Fibroblast of pulmonary artery (primary cell): ENCODE data around the gene TNIK.

Experiments
- DNase-seq: peaks from one replicate; pipeline ENCODE4 v3.0.0-alpha.2; 2010; ENCODE audit warnings: low read depth
- H3K4me3 ChIP-seq: replicated peaks from 2 replicates; pipeline ENCODE4 v1.5.1; 2011; ENCODE audit warnings: low read depth, mild to moderate bottlenecking, control low read depth, low read length, moderate library complexity
- CTCF ChIP-seq: IDR thresholded peaks from 2 replicates; pipeline ENCODE4 v1.5.1; 2011; ENCODE audit warnings: mild to moderate bottlenecking, control low read depth, low read length, inconsistent platforms; ENCODE audit errors: missing control alignments

Gene TNIK

GRCh38 chr3:171315919-171316318 lies 144.3 kb downstream of the TNIK start:
- H3K4me3 ChIP-seq: no peak overlapping the region
- no peak for TF ChIP-seq CTCF
- DNase-seq: no peak

- no peak for DNase-seq
- no peak for TF ChIP-seq CTCF
- no peak overlapping the region for H3K4me3 ChIP-seq
These were observed 145.1 kb downstream of the TNIK start for GRCh38 chr3:171315101-171315500.

DNA sequence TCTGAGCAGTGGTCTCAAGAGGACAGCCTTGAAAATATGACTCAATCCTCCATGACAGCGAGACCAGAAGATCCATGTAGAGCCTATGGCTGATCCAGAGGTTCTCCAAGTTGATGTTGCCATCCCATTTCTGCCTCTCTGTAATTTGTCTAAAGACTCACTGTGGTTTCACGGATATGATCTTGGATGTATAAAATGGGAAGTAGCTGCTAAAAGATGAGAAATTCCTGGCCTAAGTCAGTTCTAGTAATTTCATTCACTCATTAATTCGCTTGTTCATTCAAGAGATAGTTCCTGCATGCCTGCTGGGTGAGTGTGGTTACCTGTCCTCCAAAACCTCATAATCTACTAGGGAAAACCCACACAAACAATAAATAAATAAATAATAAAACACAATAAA lies 145.9 kb downstream of the TNIK start:
- H3K4me3 ChIP-seq: no peak overlapping the region
- TF ChIP-seq CTCF: no peak
- DNase-seq: no peak

- no peak for TF ChIP-seq CTCF
- H3K4me3 ChIP-seq: no peak overlapping the region
- no peak for DNase-seq
These were observed 146.5 kb downstream of the TNIK start for GRCh38 chr3:171313702-171314101.

GRCh38 chr3:171312741-171313140 lies 147.5 kb downstream of the TNIK start:
- no peak for TF ChIP-seq CTCF
- no peak for DNase-seq

DNA sequence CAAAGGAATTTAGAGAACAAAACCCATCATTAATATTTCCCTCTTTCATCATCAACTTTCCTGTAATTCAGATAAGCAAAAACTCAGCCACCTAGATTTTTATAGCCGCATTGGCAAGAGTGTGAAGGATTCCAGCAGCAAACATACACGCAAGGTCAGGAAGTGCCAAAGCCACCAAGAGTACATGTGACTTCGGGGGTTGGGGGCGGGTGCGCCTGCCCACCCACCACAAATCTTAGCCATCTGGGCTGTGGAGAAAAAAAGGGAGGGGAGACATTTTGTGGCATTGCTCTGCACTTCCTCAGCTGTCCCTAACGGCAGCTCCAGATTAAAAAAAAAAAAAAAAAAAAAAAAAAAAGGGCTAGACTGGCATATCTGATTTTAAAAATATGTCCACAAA lies 148.4 kb downstream of the TNIK start:
- no peak for DNase-seq
- no peak overlapping the region for H3K4me3 ChIP-seq
- TF ChIP-seq CTCF: no peak

More at GRCh38 chr3:171312741-171313140, 147.5 kb downstream of the TNIK start:
- H3K4me3 ChIP-seq: no peak overlapping the region

GRCh38 chr3:171309906-171310359 lies 150.3 kb downstream of the TNIK start:
- no peak for TF ChIP-seq CTCF
- DNase-seq: peak; percentile 76
- H3K4me3 ChIP-seq: no peak overlapping the region
